ENCODE measurements around the gene POLK. TPM values are rescaled to one million over a fixed set of nuclear protein-coding genes. Genes with fewer than 3 reads are reported as not detected.

Gene POLK
- polyA plus RNA-seq, 1 of the 3 experiments (the other 2 are of a cell fraction): 5.5 TPM

- TF ChIP-seq REST (IDR thresholded peaks at IDR 0.05; ENCODE audit: low read depth, low read length) (no peak), NRF1 (IDR thresholded peaks at IDR 0.05; ENCODE audit: low read depth, low read length) (no peak), GATA2 (CRISPR knock-in tag; IDR thresholded peaks at IDR 0.05) (no peak), YY1 (IDR thresholded peaks at IDR 0.05; ENCODE audit: low read depth) (no peak), TAF1 (IDR thresholded peaks at IDR 0.05; ENCODE audit: borderline replicate concordance, low read depth, low read length) (no peak), RCOR1 (IDR thresholded peaks at IDR 0.05; ENCODE audit: low read length) (no peak), IRF3 (IDR thresholded peaks at IDR 0.05; ENCODE audit: low read depth, low read length) (no peak), EZH2phosphoT487 (IDR thresholded peaks at IDR 0.05; ENCODE audit: borderline replicate concordance, low read depth) (no peak), RXRA (IDR thresholded peaks at IDR 0.05; ENCODE audit: borderline replicate concordance, low read depth) (no peak), MAX (IDR thresholded peaks at IDR 0.05; ENCODE audit: low read depth) (no peak)
These were observed 1.7 kb upstream of the POLK start (continued) for GRCh38 chr5:75509956-75510355.

- H3K9me3 ChIP-seq: no peaks in the 10 kb centered on the region
- peaks cover 3 to 6% of the 10 kb centered on the region in 2 experiments; a peak in 2 of 4 replicates for H3K4me1 ChIP-seq (ENCODE audit: control insufficient read depth in 1 of 2, insufficient read depth in 2 of 2, low read depth in 1 of 2, low read length in 1 of 2)
- H2AFZ ChIP-seq (ENCODE audit: low read depth): peak overlapping the region; percentile 76
- TF ChIP-seq RAD21 (IDR thresholded peaks at IDR 0.05; ENCODE audit: low read length): no peak
- no peak for TF ChIP-seq SMC3 (IDR thresholded peaks at IDR 0.05; ENCODE audit: low read depth, low read length)
- TF ChIP-seq JUND (IDR thresholded peaks at IDR 0.05): no peak
- TF ChIP-seq PBX3 (IDR thresholded peaks at IDR 0.05): no peak
- H3K4me3 ChIP-seq (ENCODE audit: low read depth in 2 of 2, low read length in 1 of 2): peak overlapping the region; percentile 85 to 98
- H3K9me2 ChIP-seq: no peaks in the 10 kb centered on the region
- peak overlapping the region; percentile 79 for H3K9ac ChIP-seq
- WGBS (ENCODE audit: low lambda C conversion rate): under 1% methylated on average over 15 of the region's 15 CpGs
- ChIA-PET CTCF (interaction anchor here (1.6 kb wide), 1 partner anchor 170 kb away, joined by 9 read pairs; no protein-coding TSS in a partner anchor), POLR2A (interaction anchor here (1.1 kb wide), 1 partner anchor 173 kb away, joined by 3 read pairs; the partner anchor contains the start of gene HMGCR)
- H3K79me2 ChIP-seq (ENCODE audit: insufficient read depth): peaks cover 90% of the 10 kb centered on the region
- no peak for DNase-seq
- peak overlapping the region; percentile 85 to 93; a peak in 3 of 4 replicates for H3K27ac ChIP-seq (ENCODE audit: low read depth in 2 of 2, low read length in 1 of 2)
- peak overlapping the region; percentile 83 for H3K4me2 ChIP-seq
- peaks cover 10% of the 10 kb centered on the region for H3F3A ChIP-seq (replicated peaks; ENCODE audit: insufficient read depth)
- H3K27me3 ChIP-seq (ENCODE audit: insufficient read depth): no peaks in the 10 kb centered on the region
- no peaks in the 10 kb centered on the region; the same call in 1 of the 2 replicates for H4K20me1 ChIP-seq (ENCODE audit: insufficient read depth)
- H3K36me3 ChIP-seq (replicated peaks in 1 of 2; ENCODE audit: control insufficient read depth in 1 of 2, insufficient read depth in 2 of 2, low read length in 1 of 2): peaks cover 3 to 5% of the 10 kb centered on the region in 2 experiments
These were observed 1.3 kb upstream of the POLK start for GRCh38 chr5:75510417-75510835.
